ENCODE measurements around the gene DMD. TPM values are rescaled to one million over a fixed set of nuclear protein-coding genes. Genes with fewer than 3 reads are reported as not detected.

DMD gene
- polyA plus RNA-seq, 3 donors: 0.23 TPM; not detected in 2

- Histone ChIP-seq H3K4me1 (ENCODE audit: control insufficient read depth in 1 of 2, insufficient read depth in 2 of 2, low read length in 2 of 2) (no peaks in the 10 kb centered on the region), H3K79me2 (ENCODE audit: insufficient read depth, low read length) (no peaks in the 10 kb centered on the region), H4K20me1 (ENCODE audit: insufficient read depth, low read length) (no peaks in the 10 kb centered on the region), H3K9ac (ENCODE audit: insufficient read depth, low read length, poor library complexity, severe bottlenecking) (no peak overlapping the region), H3K36me3 (replicated peaks in 1 of 2; ENCODE audit: control insufficient read depth in 1 of 2, insufficient read depth in 2 of 2, low read length in 2 of 2) (no peaks in the 10 kb centered on the region), H3K27me3 (ENCODE audit: control insufficient read depth in 2 of 2, insufficient read depth in 2 of 2, low read length in 2 of 2) (no peaks in the 10 kb centered on the region), H3K4me3 (replicated peaks in 1 of 3; ENCODE audit: low read depth in 2 of 3, low read length in 3 of 3) (no peak overlapping the region), H3K9me3 (replicated peaks in 1 of 2; ENCODE audit: control insufficient read depth in 1 of 2, insufficient read depth in 1 of 2, low read length in 2 of 2) (no peaks in the 10 kb centered on the region), H3K4me2 (replicated peaks; ENCODE audit: extremely low read depth, low read length, poor library complexity, severe bottlenecking) (no peak overlapping the region), H2AFZ (ENCODE audit: insufficient read depth, low read depth, low read length, poor library complexity, severe bottlenecking) (no peak overlapping the region), H3K27ac (ENCODE audit: low read depth in 1 of 2, low read length in 2 of 2) (no peak overlapping the region)
- WGBS (ENCODE audit: insufficient coverage): 100% methylated on average over 1 of the region's 1 CpG
- Mint-ChIP-seq H3K4me1 (no peaks in the 10 kb centered on the region), H3K36me3 (no peaks in the 10 kb centered on the region), H3K27me3 (ENCODE audit: low read depth in 3 of 3) (peaks cover 0 to 6% (median 0%) of the 10 kb centered on the region in 3 donors), H3K27ac (no peak overlapping the region), H3K9me3 (peaks cover 0 to 3% (median 0%) of the 10 kb centered on the region in 7 donors), H3K4me3 (no peak overlapping the region)
- no peak for DNase-seq
- intact Hi-C loops (cut with micrococcal nuclease): no loop called here
- no peak for TF ChIP-seq CTCF (IDR thresholded peaks at IDR 0.05)
Observed at GRCh38 chrX:31350808-31351074, 1860.6 kb downstream of the DMD start.

GRCh38 chrX:31349515-31349914 is 1861.8 kb downstream of the DMD start:
- no peaks in the 10 kb centered on the region for H3K4me1 ChIP-seq (ENCODE audit: control insufficient read depth in 1 of 2, insufficient read depth in 2 of 2, low read length in 2 of 2)
- H3K4me3 Mint-ChIP-seq: no peak overlapping the region
- no peak overlapping the region for H3K9ac ChIP-seq (ENCODE audit: insufficient read depth, low read length, poor library complexity, severe bottlenecking)
- no peak overlapping the region for H3K27ac Mint-ChIP-seq
- TF ChIP-seq CTCF (IDR thresholded peaks at IDR 0.05): no peak
- no peak overlapping the region for H3K27ac ChIP-seq (ENCODE audit: low read depth in 1 of 2, low read length in 2 of 2)
- no peaks in the 10 kb centered on the region for H3K36me3 Mint-ChIP-seq
- peaks cover 0 to 6% (median 2%) of the 10 kb centered on the region in 3 donors for H3K27me3 Mint-ChIP-seq (ENCODE audit: low read depth in 3 of 3)
- no peaks in the 10 kb centered on the region for H3K36me3 ChIP-seq (replicated peaks in 1 of 2; ENCODE audit: control insufficient read depth in 1 of 2, insufficient read depth in 2 of 2, low read length in 2 of 2)
- H3K9me3 ChIP-seq (replicated peaks in 1 of 2; ENCODE audit: control insufficient read depth in 1 of 2, insufficient read depth in 1 of 2, low read length in 2 of 2): no peaks in the 10 kb centered on the region
- H3K4me3 ChIP-seq (replicated peaks in 1 of 3; ENCODE audit: low read depth in 2 of 3, low read length in 3 of 3): no peak overlapping the region
- DNase-seq: no peak
- intact Hi-C loops (cut with micrococcal nuclease): no loop called here
- H3K79me2 ChIP-seq (ENCODE audit: insufficient read depth, low read length): no peaks in the 10 kb centered on the region
- H3K27me3 ChIP-seq (ENCODE audit: control insufficient read depth in 2 of 2, insufficient read depth in 2 of 2, low read length in 2 of 2): no peaks in the 10 kb centered on the region
- no peaks in the 10 kb centered on the region for H3K4me1 Mint-ChIP-seq
- no peak overlapping the region for H2AFZ ChIP-seq (ENCODE audit: insufficient read depth, low read depth, low read length, poor library complexity, severe bottlenecking)
- H4K20me1 ChIP-seq (ENCODE audit: insufficient read depth, low read length): no peaks in the 10 kb centered on the region
- H3K9me3 Mint-ChIP-seq: peaks cover 0 to 3% (median 0%) of the 10 kb centered on the region in 7 donors
- H3K4me2 ChIP-seq (replicated peaks; ENCODE audit: extremely low read depth, low read length, poor library complexity, severe bottlenecking): no peak overlapping the region
- WGBS (ENCODE audit: insufficient coverage): no CpG with 5 or more reads among the region's 4 CpGs

Measured in CD14-positive monocyte (primary cell).